PC-9 (cell line): ENCODE measurements around the gene TMPRSS4. TPM values are rescaled to one million over a fixed set of nuclear protein-coding genes. Genes with fewer than 3 reads are reported as not detected.

ENCODE experiments used
- BruUV-seq: library from RNA; stranded (reverse); fragments of 400-500 nt; replicated peaks from 2 replicates; lab custom pipeline; 2021; lab: Mats Ljungman, UMichigan
- CTCF ChIA-PET: fragments of 300-600 bp; sonication (Branson Sonifier 250); formaldehyde crosslinking; loops from one replicate; lab custom pipeline; 2022; ENCODE audit warnings: antibody characterized with exemption; lab: Charles Lee
- POLR2A ChIA-PET: fragments of 300-600 bp; sonication (Branson Sonifier 250); formaldehyde crosslinking; loops from one replicate; lab custom pipeline; 2022; ENCODE audit warnings: antibody characterized with exemption; ENCODE audit not compliant: unreplicated experiment; lab: Charles Lee
- DNase-seq, 2 experiments: peaks; one replicate each; pipeline versions ENCODE4 v3.0.0 to v3.0.0-alpha.2; 2015 to 2022; ENCODE audit warnings: mixed read lengths in 1 of 2
- H2AFZ ChIP-seq: fragments of 200-600 bp; sonication (generic); 2 replicates; pipeline ENCODE4 v1.8.1; 2017; ENCODE audit warnings: antibody characterized with exemption
- H3F3A ChIP-seq: fragments of 200-600 bp; sonication (generic); 2 replicates; pipeline ENCODE4 v1.8.1; 2017; ENCODE audit warnings: antibody characterized with exemption, mild to moderate bottlenecking, low read depth; ENCODE audit not compliant: insufficient read depth
- H3K27ac ChIP-seq: fragments of 200-600 bp; sonication (generic); 2 replicates; pipeline ENCODE4 v1.6.1; 2016; ENCODE audit warnings: mixed run types
- H3K27me3 ChIP-seq: fragments of 200-600 bp; sonication (generic); 2 replicates; pipeline ENCODE4 v1.6.1; 2016; ENCODE audit warnings: low read depth, mixed run types; ENCODE audit not compliant: insufficient read depth
- H3K36me3 ChIP-seq: fragments of 200-600 bp; sonication (generic); 2 replicates; pipeline ENCODE4 v1.6.1; 2016; ENCODE audit warnings: low read depth, mixed run types
- H3K4me1 ChIP-seq: fragments of 200-600 bp; sonication (generic); replicated peaks from 2 replicates; pipeline ENCODE4 v1.6.1; 2016; ENCODE audit warnings: mixed run types; ENCODE audit not compliant: insufficient read depth
- H3K4me2 ChIP-seq: fragments of 200-600 bp; sonication (generic); 2 replicates; pipeline ENCODE4 v1.6.1; 2017; ENCODE audit warnings: mixed run types
- H3K4me3 ChIP-seq: fragments of 200-600 bp; sonication (generic); 2 replicates; pipeline ENCODE4 v1.6.1; 2016; ENCODE audit warnings: mixed run types
- H3K79me2 ChIP-seq: fragments of 200-600 bp; sonication (generic); 2 replicates; pipeline ENCODE4 v1.6.1; 2017; ENCODE audit warnings: low read depth, mixed run types
- H3K9me2 ChIP-seq: fragments of 200-600 bp; sonication (generic); 2 replicates; pipeline ENCODE4 v1.8.1; 2017; ENCODE audit warnings: mild to moderate bottlenecking; ENCODE audit not compliant: insufficient read depth
- H3K9me3 ChIP-seq: fragments of 200-600 bp; sonication (generic); 2 replicates; pipeline ENCODE4 v1.8.1; 2016; ENCODE audit warnings: low read depth; ENCODE audit not compliant: insufficient read depth
- H4K20me1 ChIP-seq: fragments of 200-600 bp; sonication (generic); 2 replicates; pipeline ENCODE4 v1.8.1; 2017; ENCODE audit not compliant: insufficient read depth
- CTCF ChIP-seq: fragments of 200-600 bp; sonication (generic); conservative IDR thresholded peaks from 2 replicates; pipeline ENCODE4 v1.6.1; 2017; ENCODE audit warnings: mixed run types, antibody characterized with exemption, mild to moderate bottlenecking, moderate library complexity
- EZH2 ChIP-seq: fragments of 200-600 bp; sonication (generic); IDR thresholded peaks from 2 replicates; pipeline ENCODE4 v1.8.0; 2017; ENCODE audit warnings: antibody characterized with exemption, low read depth
- intact Hi-C: fragments of 100-400 bp; cut with micrococcal nuclease; formaldehyde crosslinking; loops from one replicate; pipeline ENCODE4 v1.10.0; 2022; ENCODE audit not compliant: unreplicated experiment
- total RNA-seq: library from RNA; stranded (reverse); gene quantifications from 2 replicates; pipeline ENCODE4 v1.2.3, GENCODE V29; 2021

The TMPRSS4 gene
- total RNA-seq, 1 experiment from 2014 or later = 27.6 TPM

GRCh38 chr11:118153516-118153915 is 76.6 kb downstream of the TMPRSS4 start:
- ChIA-PET CTCF (interaction anchor here (0.7 kb wide), 1 partner anchor 111 kb away, joined by 12 read pairs; the partner anchor contains the start of gene MPZL2), POLR2A (no interaction called here)
- Histone ChIP-seq H3K27ac (no peak overlapping the region), H2AFZ (no peak overlapping the region), H3K9me2 (no peaks in the 10 kb centered on the region), H4K20me1 (no peaks in the 10 kb centered on the region), H3K79me2 (no peaks in the 10 kb centered on the region), H3K4me3 (no peak overlapping the region), H3K4me2 (no peak overlapping the region), H3K9me3 (no peaks in the 10 kb centered on the region), H3K4me1 (no peaks in the 10 kb centered on the region; the same call in 1 of the 2 replicates), H3K36me3 (no peaks in the 10 kb centered on the region), H3F3A (peaks cover 5% of the 10 kb centered on the region; the same call in 1 of the 2 replicates), H3K27me3 (peaks cover 86% of the 10 kb centered on the region)
- TF ChIP-seq EZH2 = no peak
- TF ChIP-seq CTCF = no peak
- no peak for DNase-seq
- intact Hi-C loops = no loop called here
- no TSS peak for BruUV-seq

GRCh38 chr11:118153976-118154375 is 77.1 kb downstream of the TMPRSS4 start:
- Histone ChIP-seq H3K36me3 (no peaks in the 10 kb centered on the region), H4K20me1 (no peaks in the 10 kb centered on the region), H3K4me2 (no peak overlapping the region), H3K27me3 (peaks cover 91% of the 10 kb centered on the region), H3K4me1 (no peaks in the 10 kb centered on the region; the same call in 1 of the 2 replicates), H3K27ac (no peak overlapping the region), H3K9me3 (no peaks in the 10 kb centered on the region), H3K79me2 (no peaks in the 10 kb centered on the region), H3K4me3 (no peak overlapping the region), H3F3A (peaks cover 5% of the 10 kb centered on the region; the same call in 1 of the 2 replicates), H2AFZ (no peak overlapping the region), H3K9me2 (no peaks in the 10 kb centered on the region)
- ChIA-PET POLR2A (no interaction called here), CTCF (no interaction called here)
- no TSS peak for BruUV-seq
- intact Hi-C loops = no loop called here
- TF ChIP-seq EZH2 (no peak), CTCF (no peak)
- DNase-seq = no peak

- H3K27ac ChIP-seq = no peak overlapping the region
- no TSS peak for BruUV-seq
- intact Hi-C loops = no loop called here
- TF ChIP-seq CTCF (no peak), EZH2 (no peak)
- no peak overlapping the region for H3K4me3 ChIP-seq
- ChIA-PET CTCF (no interaction called here), POLR2A (no interaction called here)
- no peaks in the 10 kb centered on the region for H3K9me2 ChIP-seq
- peaks cover 95% of the 10 kb centered on the region for H3K27me3 ChIP-seq
- peaks cover 5% of the 10 kb centered on the region; the same call in 1 of the 2 replicates for H3F3A ChIP-seq
- no peaks in the 10 kb centered on the region for H3K36me3 ChIP-seq
- H3K79me2 ChIP-seq = no peaks in the 10 kb centered on the region
- H2AFZ ChIP-seq = no peak overlapping the region
- H3K9me3 ChIP-seq = no peaks in the 10 kb centered on the region
- no peaks in the 10 kb centered on the region; the same call in 1 of the 2 replicates for H3K4me1 ChIP-seq
- DNase-seq = no peak
- no peak overlapping the region for H3K4me2 ChIP-seq
- no peaks in the 10 kb centered on the region for H4K20me1 ChIP-seq
Observed at GRCh38 chr11:118154641-118155040, 77.8 kb downstream of the TMPRSS4 start.
